Measurements from ENCODE around the gene AMOTL2. TPM values are rescaled to one million over a fixed set of nuclear protein-coding genes. Genes with fewer than 3 reads are reported as not detected.

AMOTL2 gene
- total RNA-seq, 1 experiment from 2014 or later, result 30.9 TPM

DNA sequence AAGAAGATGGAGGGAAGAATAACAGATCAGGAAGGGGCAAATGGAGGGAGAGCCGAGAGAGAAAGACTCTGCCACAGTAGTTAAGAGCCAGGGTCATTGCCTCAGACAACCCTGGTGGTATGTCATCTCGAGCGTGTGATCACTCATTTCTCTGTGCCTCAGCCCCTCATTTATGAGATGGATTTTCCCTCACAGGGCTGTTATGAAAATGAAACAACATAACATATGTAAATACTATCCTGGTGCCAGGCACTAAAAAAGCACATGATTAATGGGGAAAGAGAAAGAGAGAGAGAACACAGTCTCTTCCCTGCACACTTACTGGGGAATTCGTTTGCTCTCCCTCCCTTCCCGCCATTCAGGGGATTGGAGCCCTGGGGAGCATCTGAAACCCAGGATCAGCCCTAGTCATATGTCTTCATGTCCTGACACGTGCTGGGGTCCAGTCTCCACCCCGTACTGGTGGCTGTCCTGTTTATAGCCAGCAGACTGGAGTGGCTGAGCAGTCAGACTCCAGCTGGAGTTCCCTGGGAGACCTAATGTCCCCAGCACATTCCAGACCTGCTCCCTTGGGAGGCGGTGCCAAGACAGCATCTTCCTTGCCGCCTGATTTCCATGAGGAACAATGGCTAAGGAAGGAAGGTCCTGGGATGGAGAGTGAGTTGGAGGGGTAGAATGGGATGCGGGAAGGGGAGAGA, 14.7 kb upstream of the AMOTL2 start:
- no peaks in the 10 kb centered on the region for H4K20me1 ChIP-seq (ENCODE audit: control insufficient read depth, insufficient read depth, insufficient read length)
- H3K79me1 ChIP-seq (ENCODE audit: insufficient read depth, low read depth, low read length, poor library complexity, severe bottlenecking), result no peaks in the 10 kb centered on the region
- Mint-ChIP-seq H3K9me3 (peaks cover 3 to 5% of the 10 kb centered on the region in 2 experiments; a peak in 3 of 5 replicates), H3K36me3 (ENCODE audit: insufficient read depth in 1 of 3, low read depth in 3 of 3) (peaks cover 0 to 6% (median 5%) of the 10 kb centered on the region in 3 experiments; a peak in 4 of 7 replicates), H3K27ac (no peak overlapping the region; a peak in 1 of 7 replicates), H3K27me3 (ENCODE audit: low read depth) (peaks cover 59% of the 10 kb centered on the region), H3K4me3 (no peak overlapping the region), H3K4me1 (peaks cover 12 to 15% of the 10 kb centered on the region in 2 experiments)
- no peak overlapping the region for H3K18ac ChIP-seq (ENCODE audit: insufficient read length, low read depth, low read length)
- H3K14ac ChIP-seq (ENCODE audit: insufficient read depth, low read length), result no peak overlapping the region; the same call in 1 of the 2 replicates
- H2AFZ ChIP-seq (ENCODE audit: low read length), result no peak overlapping the region
- H4K91ac ChIP-seq (ENCODE audit: insufficient read length, low read depth, low read length), result no peak overlapping the region
- TF ChIP-seq, protein P1, sequence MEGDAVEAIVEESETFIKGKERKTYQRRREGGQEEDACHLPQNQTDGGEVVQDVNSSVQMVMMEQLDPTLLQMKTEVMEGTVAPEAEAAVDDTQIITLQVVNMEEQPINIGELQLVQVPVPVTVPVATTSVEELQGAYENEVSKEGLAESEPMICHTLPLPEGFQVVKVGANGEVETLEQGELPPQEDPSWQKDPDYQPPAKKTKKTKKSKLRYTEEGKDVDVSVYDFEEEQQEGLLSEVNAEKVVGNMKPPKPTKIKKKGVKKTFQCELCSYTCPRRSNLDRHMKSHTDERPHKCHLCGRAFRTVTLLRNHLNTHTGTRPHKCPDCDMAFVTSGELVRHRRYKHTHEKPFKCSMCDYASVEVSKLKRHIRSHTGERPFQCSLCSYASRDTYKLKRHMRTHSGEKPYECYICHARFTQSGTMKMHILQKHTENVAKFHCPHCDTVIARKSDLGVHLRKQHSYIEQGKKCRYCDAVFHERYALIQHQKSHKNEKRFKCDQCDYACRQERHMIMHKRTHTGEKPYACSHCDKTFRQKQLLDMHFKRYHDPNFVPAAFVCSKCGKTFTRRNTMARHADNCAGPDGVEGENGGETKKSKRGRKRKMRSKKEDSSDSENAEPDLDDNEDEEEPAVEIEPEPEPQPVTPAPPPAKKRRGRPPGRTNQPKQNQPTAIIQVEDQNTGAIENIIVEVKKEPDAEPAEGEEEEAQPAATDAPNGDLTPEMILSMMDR (conservative IDR thresholded peaks at IDR 0.05), result no peak
- H3K9me3 ChIP-seq (ENCODE audit: control insufficient read depth, low read depth, low read length), result no peaks in the 10 kb centered on the region
- H2BK20ac ChIP-seq (ENCODE audit: low read depth, low read length, poor library complexity, severe bottlenecking), result no peak overlapping the region
- no CpG with 5 or more reads among the region's 10 CpGs for WGBS (ENCODE audit: extremely low coverage, insufficient read length, low lambda C conversion rate)
- H3K4me2 ChIP-seq (ENCODE audit: insufficient read depth, insufficient read length, low read length), result no peak overlapping the region
- no peak overlapping the region for H4K8ac ChIP-seq (replicated peaks; ENCODE audit: insufficient read length, low read depth, low read length)
- no peak overlapping the region for H3K27ac ChIP-seq (ENCODE audit: insufficient read length, low read depth, low read length)
- no peak for DNase-seq
- H2BK120ac ChIP-seq (ENCODE audit: low read depth, low read length, poor library complexity, severe bottlenecking), result no peak overlapping the region
- H3K4ac ChIP-seq (ENCODE audit: low read depth, low read length), result no peak overlapping the region
- no peak overlapping the region for H3T11ph ChIP-seq (ENCODE audit: low read length)
- no peak overlapping the region for H3K23ac ChIP-seq (ENCODE audit: insufficient read length, low read depth, low read length)
- no peak overlapping the region for H2BK15ac ChIP-seq (ENCODE audit: low read depth, low read length)
- no peaks in the 10 kb centered on the region for H3K79me2 ChIP-seq (ENCODE audit: insufficient read depth, low read length)
- H3K23me2 ChIP-seq (ENCODE audit: insufficient read length, low read depth, low read length, poor library complexity, severe bottlenecking), result no peaks in the 10 kb centered on the region
- no peak overlapping the region for H2BK5ac ChIP-seq (ENCODE audit: insufficient read length, low read length)
- no peaks in the 10 kb centered on the region for H3K4me1 ChIP-seq (ENCODE audit: insufficient read depth, low read length)
- H2BK12ac ChIP-seq (ENCODE audit: insufficient read length, low read depth, low read length), result no peak overlapping the region
- H2AK5ac ChIP-seq (ENCODE audit: insufficient read length, low read length), result no peak overlapping the region
- H4K5ac ChIP-seq (ENCODE audit: insufficient read length, low read depth, low read length), result no peak overlapping the region
- no peak overlapping the region for H3K9ac ChIP-seq (ENCODE audit: extremely low read depth, insufficient read length, low read length)
- no peak overlapping the region for H3K56ac ChIP-seq (ENCODE audit: insufficient read length, low read depth, low read length)
- H3K27me3 ChIP-seq (ENCODE audit: insufficient read depth, low read length), result no peaks in the 10 kb centered on the region; the same call in 1 of the 2 replicates

All from H9 (cell line).